NCI-H1694 treated with DMSO at 0.1 percent for 48 hours (cell line): ENCODE results near the gene ZBTB21.
A peak's percentile ranks its signal among the peaks of the same experiment; 100 is the strongest.

ENCODE experiments used
- DNase-seq: peaks from one replicate; lab custom pipeline; 2025; lab: John Stamatoyannopoulos, UW

Gene ZBTB21

DNA sequence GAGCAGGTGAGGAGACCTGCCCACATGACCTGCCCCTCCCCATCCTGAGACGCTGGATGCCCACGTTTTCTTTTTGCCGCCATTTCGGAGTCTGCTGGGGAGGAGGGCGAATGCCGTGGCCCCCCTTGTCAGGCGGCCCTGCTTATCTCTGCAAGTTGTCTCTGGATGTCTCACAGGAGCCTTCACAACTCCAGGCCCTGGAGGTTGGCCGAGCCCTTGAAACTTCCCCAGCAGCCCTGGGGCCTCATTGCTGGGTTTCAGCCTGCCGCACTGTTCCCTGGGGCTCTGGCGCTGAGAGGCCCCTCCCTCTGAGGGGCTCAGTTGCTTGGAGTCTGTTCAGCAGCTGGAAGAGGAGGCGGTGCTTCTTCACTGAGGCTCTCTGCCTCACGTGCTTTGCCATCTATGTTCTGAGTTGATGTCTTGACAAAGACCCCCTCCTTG, 29.8 kb upstream of the ZBTB21 start:
- no peak for DNase-seq

GRCh38 chr21:42039470-42039901, 29.3 kb upstream of the ZBTB21 start:
- no peak for DNase-seq

GRCh38 chr21:42038826-42039425, 28.8 kb upstream of the ZBTB21 start:
- DNase-seq = peak; percentile 72

- no peak for DNase-seq
These were observed 28.2 kb upstream of the ZBTB21 start for GRCh38 chr21:42038393-42038792.

DNA sequence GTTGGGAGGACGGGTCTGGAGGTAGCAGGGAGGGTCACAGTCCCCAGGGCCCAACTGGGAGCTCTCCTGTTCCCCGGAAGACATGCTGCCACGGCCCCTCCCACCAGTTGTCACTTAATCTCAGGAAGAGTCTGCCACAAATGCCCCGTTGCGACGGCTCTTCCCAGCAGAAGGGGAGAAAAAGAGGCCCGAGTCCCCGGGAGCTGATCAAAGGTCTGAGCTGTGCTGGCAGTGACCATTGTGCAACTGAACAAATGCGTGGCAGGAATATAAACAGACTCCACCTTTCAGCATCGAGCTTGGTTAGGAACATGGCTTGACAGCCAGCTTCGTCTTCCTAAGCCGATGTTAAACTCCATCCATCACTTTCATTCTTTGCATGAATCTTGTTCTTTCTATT, 27.8 kb upstream of the ZBTB21 start:
- DNase-seq = no peak

DNA sequence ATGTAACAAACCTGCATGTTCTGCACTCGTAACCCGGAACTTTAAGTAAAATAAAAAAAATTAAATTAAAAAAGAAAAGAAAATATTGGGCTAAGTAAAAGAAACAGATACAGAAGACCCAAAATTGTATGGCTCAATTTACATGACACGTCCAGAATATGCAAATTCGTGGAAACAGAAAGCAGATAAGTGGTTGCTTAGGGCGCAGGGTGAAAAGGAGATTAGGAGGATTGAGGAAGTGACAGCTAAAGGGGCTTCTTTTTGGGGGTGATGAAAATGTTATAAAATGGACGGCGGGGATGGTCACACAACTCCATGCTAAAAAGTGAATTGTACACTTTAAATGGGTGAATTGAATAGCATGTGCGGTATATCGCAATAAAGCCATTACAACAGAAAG, 27.4 kb upstream of the ZBTB21 start:
- no peak for DNase-seq

DNA sequence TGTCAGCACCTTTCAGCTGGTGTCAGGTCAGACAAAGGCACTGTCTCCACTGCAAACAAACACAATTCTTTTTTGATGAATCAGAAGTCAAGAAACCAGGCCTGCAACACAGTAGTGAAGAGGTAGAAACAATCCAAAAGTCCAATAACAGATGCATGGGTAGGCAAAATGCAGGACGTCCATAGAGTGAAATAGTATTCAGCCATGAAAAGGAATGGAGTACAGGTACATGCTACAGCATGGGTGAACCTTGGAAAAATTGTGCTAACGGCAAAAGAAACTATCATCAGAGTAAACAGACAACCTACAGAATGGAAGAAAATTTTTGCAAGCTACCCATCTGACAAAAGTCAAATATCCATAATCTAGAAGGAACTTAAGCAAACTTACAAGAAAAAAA, 26.2 kb upstream of the ZBTB21 start:
- DNase-seq = no peak

- no peak for DNase-seq
These were observed 22.8 kb upstream of the ZBTB21 start for GRCh38 chr21:42032968-42033367.

DNA sequence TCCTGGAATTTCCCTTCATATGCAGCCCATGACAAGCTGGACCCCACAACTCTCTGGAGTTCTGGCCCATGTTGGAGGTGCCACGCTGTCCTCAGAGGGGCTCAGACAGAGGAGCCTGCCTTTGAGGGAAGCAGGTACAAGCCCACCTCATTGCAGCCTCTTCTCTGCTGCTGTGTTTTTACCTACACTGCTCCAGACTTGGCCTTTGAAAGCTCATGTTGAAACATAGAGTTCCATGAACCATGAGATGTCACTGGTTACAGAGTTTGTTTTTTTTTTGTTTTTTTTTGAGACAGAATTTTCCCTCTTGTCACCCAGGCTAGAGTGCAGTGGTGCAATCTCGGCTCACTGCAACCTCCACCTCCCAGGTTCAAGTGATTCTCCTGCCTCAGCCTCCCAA, 22.1 kb upstream of the ZBTB21 start:
- no peak for DNase-seq

- DNase-seq = no peak
These were observed 21.7 kb upstream of the ZBTB21 start for GRCh38 chr21:42031816-42032215.

GRCh38 chr21:42031241-42031640, 21.1 kb upstream of the ZBTB21 start:
- no peak for DNase-seq

- no peak for DNase-seq
These were observed 20.2 kb upstream of the ZBTB21 start for GRCh38 chr21:42030311-42030710.

DNA sequence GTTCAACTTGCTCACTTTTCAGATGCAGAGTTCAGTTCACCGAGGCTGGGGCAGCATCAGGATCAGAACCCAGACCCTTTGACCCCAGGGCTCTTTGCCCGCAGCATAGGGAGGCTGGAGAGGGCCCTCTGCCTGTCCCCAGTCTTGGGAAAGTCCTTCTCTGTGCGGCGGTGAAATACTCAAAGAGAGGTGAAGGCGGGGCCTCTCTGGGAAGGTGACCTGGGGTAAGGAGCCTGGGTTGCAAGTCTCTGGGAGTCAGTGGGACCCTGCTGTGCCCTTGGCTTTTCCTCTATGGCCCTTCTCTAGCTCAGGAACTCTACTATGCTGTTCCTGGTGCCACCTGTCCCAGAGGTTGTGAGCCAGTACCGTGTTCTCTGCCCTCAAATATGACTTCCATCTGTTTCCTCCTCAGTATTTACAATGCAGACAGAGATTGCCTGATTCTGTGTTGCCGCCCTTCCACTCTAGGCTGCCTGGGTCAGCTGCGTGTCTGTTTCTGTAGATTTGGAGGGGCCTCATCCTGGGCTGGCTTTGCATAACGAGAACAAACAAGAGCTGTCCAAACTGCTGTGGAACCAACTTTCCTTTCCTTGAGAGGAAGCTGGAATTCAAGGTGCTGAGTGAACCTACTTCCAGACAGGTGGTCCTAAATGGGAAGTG, 18.7 kb upstream of the ZBTB21 start:
- peak; percentile 43 for DNase-seq

- peak; percentile 73 for DNase-seq
These were observed 17.9 kb upstream of the ZBTB21 start for GRCh38 chr21:42027822-42028765.

DNA sequence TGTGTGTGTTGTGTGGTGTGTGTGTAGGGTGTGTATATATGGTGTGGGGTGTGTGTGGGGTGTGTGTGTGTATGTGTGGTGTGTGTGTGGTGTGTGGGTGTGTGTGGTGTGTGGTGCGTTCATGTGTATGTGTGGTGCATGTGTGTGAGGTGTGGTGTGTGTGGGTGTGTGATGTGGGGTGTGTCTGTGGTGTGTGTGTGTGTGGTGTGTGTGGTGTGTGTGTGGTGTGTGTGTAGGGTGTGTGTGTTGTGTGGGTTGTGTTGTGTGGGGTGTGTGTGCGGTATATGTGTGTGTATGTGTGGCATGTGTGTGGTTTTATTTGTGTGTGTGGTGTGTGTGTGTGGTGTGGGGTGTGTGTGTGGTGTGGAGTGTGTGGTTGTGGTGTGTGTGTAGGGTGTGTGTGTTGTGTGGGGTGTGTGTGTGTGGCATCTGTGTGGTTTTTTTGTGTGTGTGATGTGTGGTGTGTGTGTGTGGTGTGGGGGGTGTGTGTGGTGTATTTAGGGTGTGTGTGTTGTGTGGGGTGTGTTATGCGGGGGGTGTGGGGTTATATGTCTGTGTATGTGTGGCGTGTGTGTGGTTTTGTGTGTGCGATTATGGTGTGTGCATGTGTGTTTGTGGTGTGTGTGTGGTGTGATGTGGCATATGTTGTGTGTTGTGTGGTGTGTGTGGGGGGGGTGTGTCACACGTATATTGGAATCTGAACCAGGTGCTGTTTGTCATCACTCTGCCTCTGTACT, 17.1 kb upstream of the ZBTB21 start:
- no peak for DNase-seq

DNA sequence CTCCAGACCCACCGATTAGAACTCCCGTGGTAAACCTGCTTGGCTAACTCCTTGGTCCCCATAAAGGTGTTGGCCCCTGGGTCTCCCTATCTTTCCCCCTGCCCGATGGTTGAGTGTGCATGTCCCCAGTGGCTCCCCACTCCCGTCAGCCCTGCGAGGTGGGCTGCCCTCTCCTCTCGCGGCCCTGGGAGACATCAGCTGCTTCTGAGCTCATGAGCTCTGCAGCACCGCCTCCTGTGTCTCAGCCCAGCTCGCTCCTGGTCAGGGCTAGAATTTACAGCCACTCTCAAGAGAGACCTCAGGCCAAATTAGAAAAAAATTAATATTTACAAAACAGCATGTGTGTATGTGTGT, 15.9 kb upstream of the ZBTB21 start:
- DNase-seq = no peak

DNA sequence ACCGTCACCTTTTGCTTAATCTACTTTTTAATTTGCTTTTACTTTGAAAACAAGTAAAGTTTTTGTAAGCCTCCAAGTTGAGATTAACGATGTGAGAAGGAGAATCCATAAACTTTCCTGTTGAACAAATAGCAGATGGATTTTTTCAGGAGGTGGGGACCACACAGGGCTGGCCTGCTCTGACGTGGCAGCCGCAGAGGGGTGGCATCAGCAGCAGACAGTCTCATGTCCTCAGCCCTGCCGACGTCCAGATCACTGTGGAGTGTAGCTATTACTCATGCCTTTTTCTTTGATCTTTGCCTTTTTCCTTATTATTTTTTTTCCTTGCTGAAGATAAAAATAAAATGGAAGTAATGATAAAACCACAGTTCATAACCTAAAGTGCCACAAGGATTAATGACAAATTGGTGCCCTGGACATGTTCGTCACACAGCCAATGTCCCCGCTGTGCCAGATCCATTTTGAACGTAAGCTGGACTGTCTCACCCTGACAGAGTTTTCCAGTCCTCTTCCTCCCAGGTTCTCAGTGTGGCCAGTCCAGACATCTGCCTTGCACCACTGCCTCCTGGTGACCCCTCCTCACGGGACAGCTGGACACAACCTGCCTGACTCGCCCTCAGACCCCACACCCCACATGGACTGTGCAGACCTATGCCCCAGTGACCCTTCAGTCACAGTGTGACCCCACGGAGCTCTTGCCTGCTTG, 15.4 kb upstream of the ZBTB21 start:
- DNase-seq = no peak

GRCh38 chr21:42022906-42023305, 12.7 kb upstream of the ZBTB21 start:
- no peak for DNase-seq

- DNase-seq = no peak
These were observed 11.9 kb upstream of the ZBTB21 start for GRCh38 chr21:42022091-42022430.

GRCh38 chr21:42021371-42022090, 11.4 kb upstream of the ZBTB21 start:
- no peak for DNase-seq

DNA sequence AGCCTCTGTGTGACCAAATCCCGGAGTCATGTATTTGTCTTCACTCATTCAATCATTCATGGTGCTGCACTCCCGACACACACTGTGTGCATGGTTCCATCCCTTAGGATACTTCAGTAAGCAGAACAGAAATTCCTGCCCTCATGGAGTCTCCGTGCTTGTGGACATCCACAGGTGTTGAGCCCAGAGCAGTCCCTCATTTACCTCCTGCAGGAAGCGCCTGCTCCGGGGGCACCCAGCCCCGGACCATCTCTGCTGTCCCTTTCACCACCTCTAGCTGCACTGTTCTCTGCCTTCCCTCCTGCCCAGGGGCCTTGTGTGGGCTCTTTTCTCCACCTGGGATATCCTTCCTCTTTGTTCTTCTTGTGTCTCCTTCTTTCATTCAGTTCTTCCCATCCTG, 9.5 kb upstream of the ZBTB21 start:
- no peak for DNase-seq
